ENCODE measurements around the gene APOBEC3F.
"Not testable (repeated sequence)": the region's sequence is repeated elsewhere in the genome, so short reads cannot be mapped to it uniquely, and the experiment has no call there.

The APOBEC3F gene

DNA sequence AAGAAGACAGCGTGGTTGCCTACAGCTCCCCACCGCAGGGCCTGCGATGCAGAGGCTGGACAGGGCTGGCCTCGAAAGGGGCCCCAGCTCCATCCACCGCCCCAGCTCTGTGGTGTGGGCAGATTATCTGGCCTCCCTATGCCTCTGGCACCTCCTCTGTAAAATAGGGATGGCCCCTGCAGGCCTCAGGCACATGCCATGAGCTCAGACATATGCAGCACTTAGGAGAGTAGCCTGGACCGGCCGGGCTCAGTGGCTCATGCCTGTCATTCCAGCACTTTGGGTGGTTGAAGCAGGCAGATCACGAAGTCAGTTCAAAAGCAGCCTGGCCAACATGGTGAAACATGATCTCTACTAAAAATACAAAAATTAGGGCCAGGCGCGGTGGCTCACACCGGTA is 12.4 kb upstream of the APOBEC3F start:
- DNase-seq = no peak

DNA sequence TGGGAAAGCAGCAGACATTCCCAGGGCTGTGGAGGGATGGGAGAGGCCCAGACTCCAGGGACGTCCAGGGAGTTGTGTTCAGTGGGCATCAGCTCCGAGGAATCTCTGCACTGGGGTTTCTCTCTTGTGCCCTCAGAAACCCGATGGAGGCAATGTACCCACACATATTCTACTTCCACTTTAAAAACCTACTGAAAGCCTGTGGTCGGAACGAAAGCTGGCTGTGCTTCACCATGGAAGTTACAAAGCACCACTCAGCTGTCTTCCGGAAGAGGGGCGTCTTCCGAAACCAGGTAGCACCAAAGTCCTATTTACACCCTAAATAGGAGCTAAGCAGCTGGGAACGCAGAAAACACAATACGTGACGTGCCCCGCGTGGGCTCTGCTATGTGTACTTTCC is 11.4 kb upstream of the APOBEC3F start:
- no peak for DNase-seq

DNA sequence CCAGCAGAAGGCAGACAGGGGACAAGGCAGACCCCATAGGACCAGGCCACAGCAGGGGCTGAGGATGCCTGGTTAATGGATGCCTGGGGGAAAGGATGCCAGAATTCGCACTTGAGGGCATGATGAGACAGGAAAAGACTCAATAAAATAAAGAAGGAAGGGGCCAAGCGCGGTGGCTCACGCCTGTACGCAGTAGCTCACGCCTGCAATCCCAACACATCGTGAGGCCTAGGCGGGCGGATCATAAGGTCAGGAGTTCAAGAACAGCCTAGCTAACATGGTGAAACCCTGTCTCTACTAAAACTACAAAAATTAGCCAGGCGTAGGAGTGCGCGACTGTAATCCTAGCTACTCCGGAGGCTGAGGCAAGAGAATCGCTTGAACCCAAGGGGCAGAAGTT is 10.0 kb upstream of the APOBEC3F start:
- DNase-seq = no peak

DNA sequence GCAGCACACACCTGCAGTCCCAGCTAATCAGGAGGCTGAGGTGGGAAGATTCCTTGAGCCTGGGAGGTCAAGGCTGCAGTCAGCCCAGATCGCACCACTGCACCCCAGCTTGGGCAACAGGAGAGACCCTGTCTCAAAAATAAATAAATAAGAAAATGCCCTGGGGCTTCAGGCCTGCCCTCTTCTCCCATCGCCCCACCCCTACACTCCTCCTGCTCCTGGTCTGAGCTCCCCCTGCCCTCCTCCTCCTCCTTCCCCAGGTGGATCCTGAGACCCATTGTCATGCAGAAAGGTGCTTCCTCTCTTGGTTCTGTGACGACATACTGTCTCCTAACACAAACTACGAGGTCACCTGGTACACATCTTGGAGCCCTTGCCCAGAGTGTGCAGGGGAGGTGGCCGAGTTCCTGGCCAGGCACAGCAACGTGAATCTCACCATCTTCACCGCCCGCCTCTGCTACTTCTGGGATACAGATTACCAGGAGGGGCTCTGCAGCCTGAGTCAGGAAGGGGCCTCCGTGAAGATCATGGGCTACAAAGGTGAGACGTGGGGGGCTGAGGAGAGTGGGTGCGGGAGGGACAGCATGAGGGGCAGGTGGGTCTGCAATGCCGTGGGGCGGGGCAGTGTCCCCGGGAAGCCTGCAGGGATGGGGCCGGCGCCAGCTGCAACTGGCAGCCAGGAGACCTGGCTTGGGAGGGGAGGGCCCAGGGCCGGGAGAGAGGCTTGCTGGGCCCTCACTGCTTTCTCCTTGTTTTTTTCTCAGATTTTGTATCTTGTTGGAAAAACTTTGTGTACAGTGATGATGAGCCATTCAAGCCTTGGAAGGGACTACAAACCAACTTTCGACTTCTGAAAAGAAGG is 9.0 kb upstream of the APOBEC3F start:
- not testable (repeated sequence) for DNase-seq

DNA sequence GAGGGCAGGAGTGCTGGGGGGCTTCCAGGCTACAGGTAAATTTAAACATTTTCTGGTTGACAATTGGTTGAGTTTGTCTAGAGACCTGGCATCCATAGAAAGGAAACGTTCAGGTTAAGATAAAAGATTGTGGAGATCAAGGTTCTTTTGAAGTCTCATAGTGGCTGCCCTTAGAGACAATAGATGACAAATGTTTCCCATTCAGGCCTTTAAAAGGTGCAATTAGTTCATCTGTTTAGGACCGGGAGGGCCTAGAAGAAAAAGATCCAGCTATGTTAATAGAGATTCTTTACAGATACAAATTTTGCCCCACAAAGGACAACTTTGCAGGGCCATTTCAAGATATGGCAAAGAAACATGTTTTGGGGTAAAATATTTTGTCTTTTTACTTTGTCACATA is 3.6 kb upstream of the APOBEC3F start:
- DNase-seq = not testable (repeated sequence)

- no peak for DNase-seq
Observed at GRCh38 chr22:39039306-39040126, 1.1 kb upstream of the APOBEC3F start.

GRCh38 chr22:39040155-39040537 is 518 bp upstream of the APOBEC3F start:
- not testable (repeated sequence) for DNase-seq

DNA sequence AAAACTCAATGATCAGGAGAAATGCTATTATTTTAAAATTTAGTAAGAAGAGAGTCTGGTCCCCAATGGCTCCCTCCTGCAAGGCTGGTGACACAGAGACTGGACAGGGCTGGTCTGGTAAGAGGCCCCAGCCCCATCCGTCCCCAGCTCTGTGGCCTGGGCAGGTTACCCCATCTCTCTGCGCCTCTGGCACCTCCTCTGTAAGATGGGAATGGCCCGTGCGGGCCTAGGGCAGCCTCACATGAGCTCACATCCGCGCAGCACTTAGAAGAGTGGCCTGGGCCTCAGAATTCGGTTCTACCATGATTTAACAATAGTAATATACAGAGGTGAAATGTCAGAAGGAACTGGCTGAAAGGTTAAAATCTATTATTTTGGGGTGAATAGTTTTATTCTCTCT is 1.2 kb downstream of the APOBEC3F start:
- no peak for DNase-seq

- DNase-seq = not testable (repeated sequence)
Observed at GRCh38 chr22:39043063-39043462, 2.4 kb downstream of the APOBEC3F start.

DNA sequence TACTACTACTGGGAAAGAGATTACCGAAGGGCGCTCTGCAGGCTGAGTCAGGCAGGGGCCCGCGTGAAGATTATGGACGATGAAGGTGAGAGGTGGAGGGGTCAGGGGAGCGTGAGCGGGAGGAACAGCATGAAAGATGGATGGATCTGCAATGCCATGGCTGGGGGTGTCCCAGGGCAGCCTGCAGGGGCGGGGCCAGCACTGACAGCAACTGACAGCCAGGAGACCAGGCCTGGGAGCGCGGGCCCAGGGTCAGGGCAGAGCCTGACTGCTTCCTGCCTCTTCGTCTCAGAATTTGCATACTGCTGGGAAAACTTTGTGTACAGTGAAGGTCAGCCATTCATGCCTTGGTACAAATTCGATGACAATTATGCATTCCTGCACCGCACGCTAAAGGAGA is 4.5 kb downstream of the APOBEC3F start:
- DNase-seq = not testable (repeated sequence)

DNA sequence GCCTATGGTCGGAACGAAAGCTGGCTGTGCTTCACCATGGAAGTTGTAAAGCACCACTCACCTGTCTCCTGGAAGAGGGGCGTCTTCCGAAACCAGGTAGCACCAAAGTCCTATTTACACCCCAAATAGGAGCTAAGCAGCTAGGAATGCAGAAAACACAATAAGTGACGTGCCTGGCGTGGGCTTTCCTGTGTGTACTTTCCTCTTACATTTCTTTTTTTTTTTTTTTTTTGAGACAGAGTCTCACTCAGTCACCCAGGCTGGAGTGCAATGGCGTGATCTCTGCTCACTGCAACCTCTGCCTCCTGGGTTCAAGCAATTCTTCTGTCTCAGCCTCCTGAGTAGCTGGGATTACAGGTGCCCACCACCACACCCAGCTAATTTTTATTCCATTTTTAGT is 8.8 kb downstream of the APOBEC3F start:
- DNase-seq = not testable (repeated sequence)

GRCh38 chr22:39051844-39052495 is 11.3 kb downstream of the APOBEC3F start:
- DNase-seq = not testable (repeated sequence)

DNA sequence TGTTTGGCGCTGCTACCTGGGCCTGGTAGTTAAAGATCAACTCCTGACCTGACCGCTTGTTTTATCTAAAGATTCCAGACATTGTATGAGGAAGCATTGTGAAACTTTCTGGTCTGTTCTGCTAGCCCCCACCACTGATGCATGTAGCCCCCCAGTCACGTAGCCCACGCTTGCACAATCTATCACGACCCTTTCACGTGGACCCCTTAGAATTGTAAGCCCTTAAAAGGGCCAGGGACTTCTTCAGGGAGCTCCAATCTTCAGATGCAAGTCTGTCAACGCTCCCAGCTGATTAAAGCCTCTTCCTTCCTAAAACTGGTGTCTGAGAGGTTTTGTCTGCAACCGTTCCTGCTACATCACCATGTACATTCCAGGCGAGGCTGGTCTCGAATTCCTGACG is 15.0 kb downstream of the APOBEC3F start:
- no peak for DNase-seq

GRCh38 chr22:39061290-39061689 is 20.6 kb downstream of the APOBEC3F start:
- not testable (repeated sequence) for DNase-seq

DNA sequence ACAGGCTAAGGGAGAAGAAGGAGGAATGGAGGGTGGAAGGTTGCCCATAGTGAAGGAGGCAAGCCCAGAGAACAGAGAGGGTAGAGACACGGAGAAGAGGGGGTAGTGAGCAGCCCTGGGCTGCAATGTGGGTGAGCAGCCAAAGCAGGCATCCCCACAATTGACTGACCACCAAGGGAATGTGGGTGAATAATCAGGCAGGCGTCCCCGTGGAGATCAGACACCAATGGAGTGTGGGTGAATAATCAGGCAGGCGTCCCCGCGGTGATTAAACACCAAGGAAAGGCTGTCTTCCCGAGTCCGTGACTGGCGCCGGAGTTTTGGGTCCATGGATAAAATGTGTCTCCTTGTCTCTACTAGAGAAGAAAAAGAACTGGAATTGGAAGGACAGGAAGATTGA is 21.3 kb downstream of the APOBEC3F start:
- not testable (repeated sequence) for DNase-seq

DNA sequence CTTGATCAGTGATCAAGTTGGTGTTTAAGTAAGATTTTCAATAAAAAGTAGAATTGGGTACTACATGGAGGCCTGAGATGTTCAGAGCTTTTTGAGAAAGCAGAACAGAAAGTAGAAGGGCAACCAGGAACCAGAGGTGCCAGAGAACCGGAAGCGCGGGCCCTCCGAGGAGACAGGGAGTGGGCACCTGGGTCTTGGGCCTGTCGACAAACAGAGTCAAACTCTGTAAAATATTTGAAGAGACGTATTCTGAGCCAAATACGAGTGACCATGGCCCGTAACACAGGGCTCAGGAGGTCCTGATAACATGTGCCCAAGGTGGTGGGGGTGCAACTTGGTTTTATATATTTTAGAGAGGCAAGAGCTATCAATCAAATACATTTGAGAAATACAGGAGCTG is 23.2 kb downstream of the APOBEC3F start:
- not testable (repeated sequence) for DNase-seq

- not testable (repeated sequence) for DNase-seq
Observed at GRCh38 chr22:39066442-39067276, 26.0 kb downstream of the APOBEC3F start.

DNA sequence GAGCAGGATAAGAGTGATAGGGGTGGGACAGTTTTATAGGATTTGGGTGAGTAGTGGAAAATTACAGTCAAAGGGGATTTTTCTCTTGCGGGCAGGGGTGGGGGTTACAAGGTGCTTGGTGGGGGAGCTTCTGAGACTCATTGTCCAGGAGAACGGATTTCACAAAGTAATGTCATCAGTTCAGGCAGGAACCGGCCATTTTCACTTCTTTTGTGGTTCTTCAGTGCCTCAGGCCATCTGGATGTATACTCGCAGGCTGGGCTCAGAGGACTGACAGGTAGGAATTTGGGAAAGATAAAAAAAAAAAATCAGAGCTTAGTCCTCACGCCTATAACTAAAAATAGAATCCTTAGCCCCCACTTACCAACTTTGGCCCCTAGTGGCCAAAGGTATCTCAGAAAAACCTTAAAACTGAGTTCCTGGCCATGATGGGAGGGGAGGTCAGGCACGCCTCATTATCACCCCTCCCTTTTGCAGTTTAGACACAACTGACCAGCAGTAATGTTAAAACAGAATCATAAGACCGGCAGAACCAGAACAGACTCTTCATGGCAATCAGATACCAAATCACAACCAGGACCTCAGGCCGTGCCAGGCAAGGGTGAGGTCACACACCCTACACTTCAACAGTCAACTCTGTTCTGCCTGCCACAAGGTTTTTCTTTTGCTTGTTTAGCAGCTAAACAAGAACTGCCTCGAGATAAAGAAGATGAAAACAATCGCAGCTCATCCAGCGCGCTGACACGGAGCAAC is 27.5 kb downstream of the APOBEC3F start:
- no peak for DNase-seq

GRCh38 chr22:39070186-39070585 is 29.5 kb downstream of the APOBEC3F start:
- DNase-seq = no peak

GRCh38 chr22:39072581-39072981 is 31.9 kb downstream of the APOBEC3F start:
- DNase-seq = not testable (repeated sequence)

DNA sequence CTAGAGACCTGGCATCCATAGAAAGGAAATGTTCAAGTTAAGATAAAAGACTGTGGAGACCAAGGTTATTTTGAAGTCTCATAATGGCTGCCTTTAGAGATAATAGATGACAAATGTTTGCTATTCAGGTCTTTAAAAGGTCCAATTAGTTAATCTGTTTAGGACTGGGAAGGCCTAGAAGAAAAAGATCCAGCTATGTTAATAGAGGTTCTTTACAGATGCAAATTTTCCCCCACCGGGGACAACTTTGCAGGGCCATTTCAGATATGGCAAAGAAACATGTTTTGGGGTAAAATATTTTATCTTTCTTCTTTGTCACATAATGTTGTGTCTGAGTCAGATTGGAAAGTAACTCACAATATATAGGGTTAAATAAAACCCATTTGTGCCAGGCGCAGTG is 33.3 kb downstream of the APOBEC3F start:
- no peak for DNase-seq
